Neural progenitor cell (in vitro differentiated cells): ENCODE data around the gene CENPI. TPM values are rescaled to one million over a fixed set of nuclear protein-coding genes. Genes with fewer than 3 reads are reported as not detected.

Experiments
- DNase-seq: peaks from one replicate; pipeline ENCODE4 v3.0.0-alpha.2; 2016; ENCODE audit warnings: low spot score
- H2AFZ ChIP-seq: fragments of 200-600 bp; sonication (generic); replicated peaks from 2 replicates; pipeline ENCODE4 v1.6.1; 2016; ENCODE audit warnings: antibody characterized with exemption
- H3F3A ChIP-seq: fragments of 200-600 bp; sonication (generic); 2 replicates; pipeline ENCODE4 v1.6.1; 2016; ENCODE audit warnings: antibody characterized with exemption, low read depth
- H3K27ac ChIP-seq: fragments of 200-600 bp; sonication (generic); 2 replicates; pipeline ENCODE4 v1.5.1; 2016; ENCODE audit warnings: mild to moderate bottlenecking
- H3K27me3 ChIP-seq: fragments of 200-600 bp; sonication (generic); 2 replicates; pipeline ENCODE4 v1.6.1; 2016; ENCODE audit warnings: mild to moderate bottlenecking, moderate library complexity
- H3K36me3 ChIP-seq: fragments of 200-600 bp; sonication (generic); 2 replicates; pipeline ENCODE4 v1.5.1; 2016
- H3K4me1 ChIP-seq: fragments of 200-600 bp; sonication (generic); 2 replicates; pipeline ENCODE4 v1.6.1; 2016; ENCODE audit warnings: mixed run types
- H3K4me2 ChIP-seq: fragments of 200-600 bp; sonication (generic); 2 replicates; pipeline ENCODE4 v1.6.1; 2016
- H3K4me3 ChIP-seq: fragments of 200-600 bp; sonication (generic); 2 replicates; pipeline ENCODE4 v1.5.1; 2016
- H3K79me2 ChIP-seq: fragments of 200-600 bp; sonication (generic); 2 replicates; pipeline ENCODE4 v1.6.1; 2016; ENCODE audit warnings: low read depth
- H3K9ac ChIP-seq: fragments of 200-600 bp; sonication (generic); 2 replicates; pipeline ENCODE4 v1.6.1; 2016
- H3K9me3 ChIP-seq: fragments of 200-600 bp; sonication (generic); 2 replicates; pipeline ENCODE4 v1.5.1; 2016; ENCODE audit warnings: low read depth
- H4K20me1 ChIP-seq: fragments of 200-600 bp; sonication (generic); 2 replicates; pipeline ENCODE4 v1.6.1; 2016; ENCODE audit warnings: low read depth
- H3K27ac Mint-ChIP-seq: 3 replicates; pipeline ENCODE4 v1.8.0; 2021; ENCODE audit warnings: mixed read lengths
- H3K27me3 Mint-ChIP-seq: 2 replicates; pipeline ENCODE4 v1.8.0; 2022; ENCODE audit warnings: low read depth, mild to moderate bottlenecking, inconsistent platforms, moderate library complexity, mixed read lengths; ENCODE audit not compliant: insufficient read depth
- H3K36me3 Mint-ChIP-seq: 3 replicates; pipeline ENCODE4 v1.8.0; 2021; ENCODE audit warnings: mixed read lengths
- H3K4me1 Mint-ChIP-seq: 3 replicates; pipeline ENCODE4 v1.8.0; 2021; ENCODE audit warnings: mixed read lengths
- H3K4me3 Mint-ChIP-seq: 3 replicates; pipeline ENCODE4 v1.8.0; 2021; ENCODE audit warnings: mild to moderate bottlenecking, moderate library complexity, mixed read lengths
- H3K9me3 Mint-ChIP-seq: 3 replicates; pipeline ENCODE4 v1.8.0; 2020; ENCODE audit warnings: mixed read lengths
- CTCF ChIP-seq: fragments of 200-600 bp; sonication (generic); IDR thresholded peaks from 2 replicates; pipeline ENCODE4 v1.5.1; 2017; ENCODE audit warnings: antibody characterized with exemption, mild to moderate bottlenecking
- EZH2 ChIP-seq: fragments of 200-600 bp; sonication (generic); IDR thresholded peaks from 2 replicates; pipeline ENCODE4 v1.6.1; 2017; ENCODE audit warnings: antibody characterized with exemption, mild to moderate bottlenecking, moderate library complexity
- EZH2phosphoT487 ChIP-seq: fragments of 200-600 bp; sonication (generic); IDR thresholded peaks from 2 replicates; pipeline ENCODE4 v1.6.1; 2017; ENCODE audit warnings: antibody characterized with exemption
- total RNA-seq: library from RNA; depleted of rRNA; stranded (reverse); fragments of >200 nt; gene quantifications from 2 replicates; pipeline ENCODE4 v1.2.3, GENCODE V29; 2015; ENCODE audit warnings: low replicate concordance

Gene CENPI
- total RNA-seq, 1 donor from 2014 or later = 60.6 TPM

DNA sequence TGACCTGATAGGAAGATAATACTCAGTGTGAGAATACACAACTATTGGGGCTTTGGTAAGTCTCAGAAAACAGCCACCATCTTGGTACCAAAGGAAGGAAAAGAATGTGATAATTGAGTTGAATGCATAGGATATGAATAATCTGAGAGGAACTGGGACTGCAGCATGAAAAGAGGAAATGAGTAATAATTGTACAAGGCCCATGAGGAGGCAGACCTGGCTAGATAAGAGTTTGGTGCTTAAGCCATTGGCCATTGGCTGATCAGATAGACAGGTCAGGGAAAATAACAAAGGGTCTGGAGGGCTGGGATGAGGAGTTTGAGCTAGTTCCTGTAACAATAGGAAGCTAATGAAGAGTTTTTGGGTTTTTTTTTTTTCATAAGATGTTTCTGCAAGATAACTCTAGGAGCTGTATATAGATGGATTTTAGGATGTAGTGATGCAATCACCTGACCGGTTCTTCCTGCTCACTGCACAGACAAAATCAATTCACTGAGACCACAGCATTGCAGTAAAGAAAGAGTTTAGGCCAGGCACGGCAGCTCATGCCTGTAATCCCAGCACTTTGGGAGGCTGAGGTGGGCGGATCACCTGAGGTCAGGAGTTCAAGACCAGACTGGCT, 40.8 kb upstream of the CENPI start:
- no peaks in the 10 kb centered on the region for H3K36me3 Mint-ChIP-seq
- no peak overlapping the region for H3K4me3 Mint-ChIP-seq
- Histone ChIP-seq H3K27ac (no peak overlapping the region), H3K4me1 (no peaks in the 10 kb centered on the region), H3K9me3 (no peaks in the 10 kb centered on the region), H2AFZ (no peak overlapping the region), H3K36me3 (no peaks in the 10 kb centered on the region), H3K4me3 (no peak overlapping the region), H4K20me1 (no peaks in the 10 kb centered on the region), H3K27me3 (no peaks in the 10 kb centered on the region), H3K4me2 (no peak overlapping the region), H3F3A (peaks cover 3% of the 10 kb centered on the region), H3K79me2 (no peaks in the 10 kb centered on the region), H3K9ac (no peak overlapping the region)
- no peak for TF ChIP-seq CTCF
- no peak for TF ChIP-seq EZH2phosphoT487
- no peak for TF ChIP-seq EZH2
- H3K4me1 Mint-ChIP-seq = no peaks in the 10 kb centered on the region
- DNase-seq = no peak
- peaks cover 2% of the 10 kb centered on the region for H3K27me3 Mint-ChIP-seq
- H3K9me3 Mint-ChIP-seq = peaks cover 5% of the 10 kb centered on the region
- H3K27ac Mint-ChIP-seq = no peak overlapping the region

- no peak overlapping the region for H3K9ac ChIP-seq
- no peaks in the 10 kb centered on the region for H3K4me1 Mint-ChIP-seq
- no peak overlapping the region for H3K27ac Mint-ChIP-seq
- no peak overlapping the region for H3K27ac ChIP-seq
- H3K27me3 ChIP-seq = no peaks in the 10 kb centered on the region
- H3K9me3 Mint-ChIP-seq = peaks cover 3% of the 10 kb centered on the region
- H3K9me3 ChIP-seq = no peaks in the 10 kb centered on the region
- H3F3A ChIP-seq = no peaks in the 10 kb centered on the region
- no peaks in the 10 kb centered on the region for H3K36me3 Mint-ChIP-seq
- DNase-seq = no peak
- H2AFZ ChIP-seq = no peak overlapping the region
- H3K4me1 ChIP-seq = no peaks in the 10 kb centered on the region
- no peak overlapping the region for H3K4me2 ChIP-seq
- no peaks in the 10 kb centered on the region for H3K79me2 ChIP-seq
- TF ChIP-seq CTCF (no peak), EZH2phosphoT487 (no peak)
- H3K4me3 Mint-ChIP-seq = no peak overlapping the region
- H3K36me3 ChIP-seq = no peaks in the 10 kb centered on the region
- no peaks in the 10 kb centered on the region for H4K20me1 ChIP-seq
- no peaks in the 10 kb centered on the region for H3K27me3 Mint-ChIP-seq
- no peak overlapping the region for H3K4me3 ChIP-seq
Observed at GRCh38 chrX:101062176-101062575, 35.8 kb upstream of the CENPI start.

DNA sequence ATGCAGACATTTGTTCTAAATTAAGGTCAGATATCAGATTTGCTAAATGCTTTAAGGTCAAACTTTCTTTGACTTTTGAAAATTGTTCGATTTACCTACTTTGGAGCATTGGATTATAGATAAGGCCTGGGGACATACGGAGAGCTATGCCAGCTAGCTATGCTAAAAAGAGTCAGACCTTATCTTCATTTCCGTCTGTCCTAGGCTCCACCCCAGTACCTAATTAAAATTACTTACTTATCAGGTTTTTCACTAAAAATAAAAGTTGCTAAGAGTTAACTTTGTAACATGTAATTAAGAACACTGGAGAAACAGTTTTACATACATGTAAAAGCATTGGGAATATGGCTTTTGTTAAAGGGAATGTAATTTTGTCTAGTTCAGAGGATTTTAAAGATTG, 26.4 kb upstream of the CENPI start:
- no peak overlapping the region for H2AFZ ChIP-seq
- H3K27me3 Mint-ChIP-seq = no peaks in the 10 kb centered on the region
- H3K4me3 Mint-ChIP-seq = no peak overlapping the region
- no peaks in the 10 kb centered on the region for H3K79me2 ChIP-seq
- no peaks in the 10 kb centered on the region for H3F3A ChIP-seq
- no peaks in the 10 kb centered on the region for H3K36me3 ChIP-seq
- H3K27ac Mint-ChIP-seq = no peak overlapping the region
- H3K27ac ChIP-seq = no peak overlapping the region
- no peaks in the 10 kb centered on the region for H4K20me1 ChIP-seq
- peaks cover 8% of the 10 kb centered on the region for H3K9me3 Mint-ChIP-seq
- no peaks in the 10 kb centered on the region for H3K4me1 ChIP-seq
- no peaks in the 10 kb centered on the region for H3K36me3 Mint-ChIP-seq
- no peak overlapping the region for H3K9ac ChIP-seq
- no peaks in the 10 kb centered on the region for H3K27me3 ChIP-seq
- no peak overlapping the region for H3K4me3 ChIP-seq
- DNase-seq = no peak
- H3K9me3 ChIP-seq = peaks cover 7% of the 10 kb centered on the region
- no peaks in the 10 kb centered on the region for H3K4me1 Mint-ChIP-seq
- no peak overlapping the region for H3K4me2 ChIP-seq
- TF ChIP-seq EZH2phosphoT487 = no peak
- TF ChIP-seq CTCF = no peak
- no peak for TF ChIP-seq EZH2
